ENCODE results near the gene LVRN. TPM values are rescaled to one million over a fixed set of nuclear protein-coding genes. Genes with fewer than 3 reads are reported as not detected.

Gene LVRN
- total RNA-seq, 1 experiment from 2014 or later: 1.9 TPM

DNA sequence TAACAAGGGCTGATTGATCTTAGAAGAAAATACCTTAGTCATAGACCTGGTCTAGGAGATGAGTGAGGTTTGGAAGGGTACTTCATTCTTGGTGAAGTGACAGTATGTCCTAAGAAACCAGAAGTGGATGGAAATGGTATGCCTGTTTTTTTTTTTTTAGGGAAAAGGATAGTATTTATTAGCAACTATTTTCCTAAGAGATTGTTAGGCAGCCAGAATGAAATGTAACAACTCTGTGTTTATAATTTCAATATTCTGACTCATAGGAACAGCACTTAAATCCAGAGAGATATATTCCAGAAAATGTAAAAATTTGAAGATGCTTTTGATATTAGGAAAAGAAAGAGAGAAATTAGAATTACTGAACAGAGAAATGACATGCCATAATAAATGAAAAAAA lies 48.8 kb downstream of the LVRN start:
- H3K27me3 ChIP-seq (ENCODE audit: insufficient read depth, low read length): no peaks in the 10 kb centered on the region
- H3K9me2 ChIP-seq (ENCODE audit: insufficient read depth): no peaks in the 10 kb centered on the region
- no peak for ATAC-seq
- no peak for TF ChIP-seq RAD21 (IDR thresholded peaks at IDR 0.05; ENCODE audit: low read depth)
- TF ChIP-seq ELF1 (IDR thresholded peaks at IDR 0.05; ENCODE audit: borderline replicate concordance, low read depth): no peak
- no peak for TF ChIP-seq ZNF274 (IDR thresholded peaks at IDR 0.05; ENCODE audit: low read depth, low read length)
- no peak for TF ChIP-seq JUND (IDR thresholded peaks at IDR 0.05)
- ChIA-PET RAD21 (ENCODE audit: low non-redundant PET in 1 of 2, low total read pairs in 2 of 2, uncharacterized antibody in 2 of 2, unreplicated experiment in 2 of 2) (no interaction called here), CTCF (no interaction called here), POLR2A (interaction anchor here (1.0 kb wide), 1 partner anchor 32 kb away, joined by 3 read pairs; no protein-coding TSS in a partner anchor)
- H3K4me2 ChIP-seq (ENCODE audit: low read length): no peak overlapping the region
- H4K20me1 ChIP-seq (ENCODE audit: insufficient read depth): no peaks in the 10 kb centered on the region
- no peak for DNase-seq (ENCODE audit: low read depth, low spot score)
- no peaks in the 10 kb centered on the region for H3K36me3 ChIP-seq (ENCODE audit: control insufficient read depth in 1 of 2, insufficient read depth in 2 of 2, low read length in 2 of 2)
- H3K9ac ChIP-seq (ENCODE audit: low read length): no peak overlapping the region
- no peak overlapping the region for H3K4me3 ChIP-seq (replicated peaks in 1 of 2; ENCODE audit: low read depth in 1 of 2, low read length in 2 of 2)
- no peak overlapping the region for H3K27ac ChIP-seq (ENCODE audit: low read depth, low read length)
- H3K4me1 ChIP-seq (ENCODE audit: control insufficient read depth in 1 of 2, insufficient read depth in 2 of 2, low read length in 2 of 2): no peaks in the 10 kb centered on the region
- H3K79me2 ChIP-seq (ENCODE audit: insufficient read depth, low read length): no peaks in the 10 kb centered on the region
- intact Hi-C loops (cut with micrococcal nuclease): no loop called here
- BruUV-seq (replicated peaks): no TSS peak
- H2AFZ ChIP-seq (ENCODE audit: low read depth, low read length, poor library complexity, severe bottlenecking): peak overlapping the region; percentile 37
- H3K9me3 ChIP-seq (ENCODE audit: control insufficient read depth in 1 of 2, insufficient read depth in 1 of 2, low read depth in 1 of 2, low read length in 2 of 2): no peaks in the 10 kb centered on the region

GRCh38 chr5:116013207-116013785 lies 51.0 kb downstream of the LVRN start:
- no peaks in the 10 kb centered on the region for H3K9me2 ChIP-seq (ENCODE audit: insufficient read depth)
- H3K9ac ChIP-seq (ENCODE audit: low read length): no peak overlapping the region
- RAD21 ChIA-PET (ENCODE audit: low non-redundant PET in 1 of 2, low total read pairs in 2 of 2, uncharacterized antibody in 2 of 2, unreplicated experiment in 2 of 2): no interaction called here
- H4K20me1 ChIP-seq (ENCODE audit: insufficient read depth): no peaks in the 10 kb centered on the region
- H2AFZ ChIP-seq (ENCODE audit: low read depth, low read length, poor library complexity, severe bottlenecking): peak overlapping the region; percentile 14
- no peaks in the 10 kb centered on the region for H3K27me3 ChIP-seq (ENCODE audit: insufficient read depth, low read length)
- H3K79me2 ChIP-seq (ENCODE audit: insufficient read depth, low read length): no peaks in the 10 kb centered on the region
- intact Hi-C loops (cut with micrococcal nuclease): no loop called here
- H3K9me3 ChIP-seq (ENCODE audit: control insufficient read depth in 1 of 2, insufficient read depth in 1 of 2, low read depth in 1 of 2, low read length in 2 of 2): no peaks in the 10 kb centered on the region
- CTCF ChIA-PET: no interaction called here
- BruUV-seq (replicated peaks): no TSS peak
- H3K4me1 ChIP-seq (ENCODE audit: control insufficient read depth in 1 of 2, insufficient read depth in 2 of 2, low read length in 2 of 2): no peaks in the 10 kb centered on the region
- no peak overlapping the region for H3K4me3 ChIP-seq (replicated peaks in 1 of 2; ENCODE audit: low read depth in 1 of 2, low read length in 2 of 2)
- ATAC-seq (no peak), DNase-seq (ENCODE audit: low read depth, low spot score) (no peak)
- POLR2A ChIA-PET: no interaction called here
- no peaks in the 10 kb centered on the region for H3K36me3 ChIP-seq (ENCODE audit: control insufficient read depth in 1 of 2, insufficient read depth in 2 of 2, low read length in 2 of 2)
- H3K4me2 ChIP-seq (ENCODE audit: low read length): no peak overlapping the region
- no peak overlapping the region for H3K27ac ChIP-seq (ENCODE audit: low read depth, low read length)
- no peak for TF ChIP-seq SRF (IDR thresholded peaks at IDR 0.05; ENCODE audit: low read depth)
- TF ChIP-seq, protein P1, sequence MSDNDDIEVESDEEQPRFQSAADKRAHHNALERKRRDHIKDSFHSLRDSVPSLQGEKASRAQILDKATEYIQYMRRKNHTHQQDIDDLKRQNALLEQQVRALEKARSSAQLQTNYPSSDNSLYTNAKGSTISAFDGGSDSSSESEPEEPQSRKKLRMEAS (IDR thresholded peaks at IDR 0.05): no peak
- TF ChIP-seq, protein P2, sequence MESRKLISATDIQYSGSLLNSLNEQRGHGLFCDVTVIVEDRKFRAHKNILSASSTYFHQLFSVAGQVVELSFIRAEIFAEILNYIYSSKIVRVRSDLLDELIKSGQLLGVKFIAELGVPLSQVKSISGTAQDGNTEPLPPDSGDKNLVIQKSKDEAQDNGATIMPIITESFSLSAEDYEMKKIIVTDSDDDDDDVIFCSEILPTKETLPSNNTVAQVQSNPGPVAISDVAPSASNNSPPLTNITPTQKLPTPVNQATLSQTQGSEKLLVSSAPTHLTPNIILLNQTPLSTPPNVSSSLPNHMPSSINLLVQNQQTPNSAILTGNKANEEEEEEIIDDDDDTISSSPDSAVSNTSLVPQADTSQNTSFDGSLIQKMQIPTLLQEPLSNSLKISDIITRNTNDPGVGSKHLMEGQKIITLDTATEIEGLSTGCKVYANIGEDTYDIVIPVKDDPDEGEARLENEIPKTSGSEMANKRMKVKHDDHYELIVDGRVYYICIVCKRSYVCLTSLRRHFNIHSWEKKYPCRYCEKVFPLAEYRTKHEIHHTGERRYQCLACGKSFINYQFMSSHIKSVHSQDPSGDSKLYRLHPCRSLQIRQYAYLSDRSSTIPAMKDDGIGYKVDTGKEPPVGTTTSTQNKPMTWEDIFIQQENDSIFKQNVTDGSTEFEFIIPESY (IDR thresholded peaks at IDR 0.05; ENCODE audit: extremely low read depth, insufficient replicate concordance, low read length): no peak
- no peak for TF ChIP-seq EGR1 (IDR thresholded peaks at IDR 0.05; ENCODE audit: low read depth)
- no peak for TF ChIP-seq JUND (IDR thresholded peaks at IDR 0.05)
- no peak for TF ChIP-seq POLR2A (IDR thresholded peaks at IDR 0.05; ENCODE audit: borderline replicate concordance, extremely low read depth, insufficient read depth, insufficient read length)
- TF ChIP-seq, protein P3, sequence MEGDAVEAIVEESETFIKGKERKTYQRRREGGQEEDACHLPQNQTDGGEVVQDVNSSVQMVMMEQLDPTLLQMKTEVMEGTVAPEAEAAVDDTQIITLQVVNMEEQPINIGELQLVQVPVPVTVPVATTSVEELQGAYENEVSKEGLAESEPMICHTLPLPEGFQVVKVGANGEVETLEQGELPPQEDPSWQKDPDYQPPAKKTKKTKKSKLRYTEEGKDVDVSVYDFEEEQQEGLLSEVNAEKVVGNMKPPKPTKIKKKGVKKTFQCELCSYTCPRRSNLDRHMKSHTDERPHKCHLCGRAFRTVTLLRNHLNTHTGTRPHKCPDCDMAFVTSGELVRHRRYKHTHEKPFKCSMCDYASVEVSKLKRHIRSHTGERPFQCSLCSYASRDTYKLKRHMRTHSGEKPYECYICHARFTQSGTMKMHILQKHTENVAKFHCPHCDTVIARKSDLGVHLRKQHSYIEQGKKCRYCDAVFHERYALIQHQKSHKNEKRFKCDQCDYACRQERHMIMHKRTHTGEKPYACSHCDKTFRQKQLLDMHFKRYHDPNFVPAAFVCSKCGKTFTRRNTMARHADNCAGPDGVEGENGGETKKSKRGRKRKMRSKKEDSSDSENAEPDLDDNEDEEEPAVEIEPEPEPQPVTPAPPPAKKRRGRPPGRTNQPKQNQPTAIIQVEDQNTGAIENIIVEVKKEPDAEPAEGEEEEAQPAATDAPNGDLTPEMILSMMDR (IDR thresholded peaks at IDR 0.05 in 2 of 3, conservative IDR thresholded peaks at IDR 0.05 in 1 of 3; ENCODE audit: borderline replicate concordance in 1 of 3, insufficient read depth in 1 of 3, low read depth in 2 of 3, low read length in 2 of 3): no peak
- TF ChIP-seq REST (IDR thresholded peaks at IDR 0.05; ENCODE audit: low read depth): no peak
- TF ChIP-seq RAD21 (IDR thresholded peaks at IDR 0.05; ENCODE audit: low read depth): no peak
- TF ChIP-seq SP1 (IDR thresholded peaks at IDR 0.05; ENCODE audit: low read depth): no peak

All from HCT116 (cell line).